Stomach smooth muscle (tissue), 2 donors: ENCODE data around the gene SKA3.

ENCODE experiments used
- H3K27ac ChIP-seq: one replicate; pipeline ENCODE4 v1.7.0; 2013; ENCODE audit warnings: mild to moderate bottlenecking, low read length, inconsistent platforms
- H3K27me3 ChIP-seq, 2 donors: one replicate each; pipeline ENCODE4 v1.7.0; 2013; ENCODE audit warnings: low read length in 2 of 2; ENCODE audit not compliant: insufficient read depth in 2 of 2, control insufficient read depth in 1 of 2
- H3K36me3 ChIP-seq, 2 donors: one replicate each; pipeline ENCODE4 v1.7.0; 2013; ENCODE audit warnings: low read length in 2 of 2; ENCODE audit not compliant: control insufficient read depth in 2 of 2, insufficient read depth in 2 of 2
- H3K4me1 ChIP-seq: one replicate; pipeline ENCODE4 v1.7.0; 2013; ENCODE audit warnings: low read length; ENCODE audit not compliant: control insufficient read depth, insufficient read depth
- H3K4me3 ChIP-seq, 2 donors: one replicate each; pipeline ENCODE4 v1.7.0; 2013; ENCODE audit warnings: low read length in 2 of 2
- H3K9ac ChIP-seq, 2 donors: one replicate each; pipeline ENCODE4 v1.7.0; 2013; ENCODE audit warnings: low read length in 2 of 2, mild to moderate bottlenecking in 1 of 2
- H3K9me3 ChIP-seq, 2 donors: one replicate each; pipeline ENCODE4 v1.7.0; 2013; ENCODE audit warnings: low read length in 2 of 2; ENCODE audit not compliant: control insufficient read depth in 2 of 2
- donor health status: healthy.
- donor health status: Pancreatic carcinoma.

Gene SKA3

GRCh38 chr13:21116141-21116540 lies 60.2 kb downstream of the SKA3 start:
- no peaks in the 10 kb centered on the region for H3K27me3 ChIP-seq
- no peaks in the 10 kb centered on the region for H3K9me3 ChIP-seq
- H3K4me1 ChIP-seq = no peaks in the 10 kb centered on the region
- no peaks in the 10 kb centered on the region for H3K36me3 ChIP-seq
- no peak overlapping the region for H3K4me3 ChIP-seq
- no peak overlapping the region for H3K9ac ChIP-seq
- no peak overlapping the region for H3K27ac ChIP-seq

GRCh38 chr13:21115231-21115630 lies 61.1 kb downstream of the SKA3 start:
- Histone ChIP-seq H3K27me3 (no peaks in the 10 kb centered on the region), H3K27ac (no peak overlapping the region), H3K4me3 (no peak overlapping the region), H3K36me3 (no peaks in the 10 kb centered on the region), H3K4me1 (no peaks in the 10 kb centered on the region), H3K9ac (no peak overlapping the region), H3K9me3 (no peaks in the 10 kb centered on the region)

GRCh38 chr13:21111546-21111945 lies 64.8 kb downstream of the SKA3 start:
- Histone ChIP-seq H3K27ac (no peak overlapping the region), H3K4me1 (no peaks in the 10 kb centered on the region), H3K4me3 (no peak overlapping the region), H3K9ac (no peak overlapping the region), H3K27me3 (no peaks in the 10 kb centered on the region), H3K36me3 (no peaks in the 10 kb centered on the region), H3K9me3 (no peaks in the 10 kb centered on the region)

- H3K9ac ChIP-seq = no peak overlapping the region
- no peak overlapping the region for H3K27ac ChIP-seq
- H3K36me3 ChIP-seq = no peaks in the 10 kb centered on the region
- no peaks in the 10 kb centered on the region for H3K9me3 ChIP-seq
- H3K4me3 ChIP-seq = no peak overlapping the region
- H3K27me3 ChIP-seq = no peaks in the 10 kb centered on the region
- H3K4me1 ChIP-seq = no peaks in the 10 kb centered on the region
Observed at GRCh38 chr13:21109168-21109567, 67.2 kb downstream of the SKA3 start.

- H3K36me3 ChIP-seq = no peaks in the 10 kb centered on the region
- H3K27ac ChIP-seq = no peak overlapping the region
- no peak overlapping the region for H3K9ac ChIP-seq
- H3K27me3 ChIP-seq = no peaks in the 10 kb centered on the region
- no peak overlapping the region for H3K4me3 ChIP-seq
- no peaks in the 10 kb centered on the region for H3K4me1 ChIP-seq
- no peaks in the 10 kb centered on the region for H3K9me3 ChIP-seq
Observed at GRCh38 chr13:21106089-21106488, 70.3 kb downstream of the SKA3 start.

GRCh38 chr13:21104199-21105019 lies 71.9 kb downstream of the SKA3 start:
- Histone ChIP-seq H3K4me1 (no peaks in the 10 kb centered on the region), H3K9ac (no peak overlapping the region), H3K27me3 (no peaks in the 10 kb centered on the region), H3K27ac (no peak overlapping the region), H3K4me3 (no peak overlapping the region), H3K36me3 (no peaks in the 10 kb centered on the region), H3K9me3 (no peaks in the 10 kb centered on the region)
